IPS-11a (cell line): ENCODE results near the gene IRF1.

Source experiments
- H3K4me3 ChIP-seq: one replicate; pipeline ENCODE4 v1.5.1; 2013; ENCODE audit warnings: low read depth, low read length, control low read depth

IRF1 gene

DNA sequence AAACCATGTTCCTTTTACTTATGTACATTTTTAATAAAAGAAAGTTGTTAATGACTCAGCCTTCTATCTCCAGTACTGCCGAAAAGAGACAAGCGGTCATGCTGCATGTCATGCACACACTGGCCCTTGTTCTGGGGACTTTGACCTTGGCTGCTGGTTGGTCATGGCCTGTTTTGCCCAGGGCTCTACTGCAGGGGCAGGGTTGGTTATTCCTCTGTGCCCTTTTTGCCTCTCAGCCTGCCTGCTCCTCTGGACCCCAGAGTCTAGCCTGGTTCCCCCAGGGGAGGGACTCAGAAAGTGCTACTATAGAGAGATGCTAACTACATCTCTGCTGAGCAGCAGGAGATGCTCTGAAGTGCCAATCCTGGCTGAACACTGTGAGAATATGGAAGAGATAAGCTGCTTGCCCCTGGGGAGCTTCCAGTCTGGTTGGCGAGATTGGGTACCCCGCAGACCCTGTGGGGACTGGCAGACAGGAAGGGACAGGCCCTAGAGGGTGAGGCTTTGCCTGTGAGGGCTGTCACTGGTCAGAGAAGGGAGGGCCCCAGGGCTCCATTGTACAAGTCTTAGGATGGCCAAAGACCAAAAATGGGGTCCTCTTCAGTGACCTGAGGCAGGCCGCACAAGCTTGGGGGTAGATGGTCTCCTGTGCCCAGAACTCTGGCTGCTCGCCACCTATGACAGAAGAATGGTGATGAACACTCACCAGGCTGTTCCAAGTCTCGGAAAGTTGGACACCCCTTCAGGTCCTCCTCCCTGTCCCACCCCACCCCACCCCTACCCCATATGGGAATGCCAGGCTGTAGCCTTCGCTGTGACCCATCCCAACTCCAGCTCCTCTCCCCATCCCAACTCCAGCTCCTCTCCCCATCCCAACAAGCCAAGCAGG is 14.3 kb downstream of the IRF1 start:
- no peak overlapping the region for H3K4me3 ChIP-seq

- H3K4me3 ChIP-seq: no peak overlapping the region
Measured at GRCh38 chr5:132475497-132475882, 15.1 kb downstream of the IRF1 start.

- H3K4me3 ChIP-seq: no peak overlapping the region
Measured at GRCh38 chr5:132474881-132475496, 15.6 kb downstream of the IRF1 start.

GRCh38 chr5:132474131-132474723 is 16.3 kb downstream of the IRF1 start:
- H3K4me3 ChIP-seq: no peak overlapping the region

GRCh38 chr5:132473668-132474067 is 16.9 kb downstream of the IRF1 start:
- H3K4me3 ChIP-seq: no peak overlapping the region

- no peak overlapping the region for H3K4me3 ChIP-seq
Measured at GRCh38 chr5:132473019-132473531, 17.5 kb downstream of the IRF1 start.

- H3K4me3 ChIP-seq: no peak overlapping the region
Measured at GRCh38 chr5:132472431-132472830, 18.1 kb downstream of the IRF1 start.

GRCh38 chr5:132471944-132472343 is 18.6 kb downstream of the IRF1 start:
- no peak overlapping the region for H3K4me3 ChIP-seq

DNA sequence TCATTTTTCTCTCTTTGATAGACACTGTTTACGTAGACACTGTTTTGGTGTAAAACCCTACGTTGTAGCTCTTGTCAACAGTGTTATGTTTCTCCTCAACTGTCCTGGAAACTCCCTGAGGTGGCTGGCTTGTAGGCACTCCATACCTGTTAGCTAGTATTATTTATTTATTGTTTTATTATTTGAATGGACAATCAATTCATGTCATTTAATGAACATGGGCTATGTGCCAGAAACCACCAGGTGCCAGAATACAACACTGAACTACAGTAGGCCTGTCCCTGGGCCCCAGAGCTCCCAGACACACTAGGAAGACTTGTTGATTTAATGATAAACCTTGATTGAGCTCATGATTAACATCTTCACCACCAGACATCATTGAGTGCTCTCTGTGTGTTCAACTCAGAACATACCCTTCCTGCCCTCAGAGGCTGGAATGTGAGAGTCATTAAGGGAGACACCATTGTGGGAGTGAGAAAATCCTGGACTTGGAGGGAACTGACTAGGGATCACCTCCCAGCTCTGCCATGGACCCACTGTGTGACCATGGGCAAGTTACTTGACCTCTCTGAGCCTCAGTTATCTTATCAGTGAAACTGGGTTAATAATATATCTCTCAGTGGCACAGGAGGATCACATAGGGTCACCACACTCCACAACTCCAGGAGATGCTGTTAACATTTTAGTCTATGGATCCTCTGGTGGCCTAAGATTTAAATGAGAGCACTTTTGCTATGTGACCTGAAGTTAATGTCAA is 19.2 kb downstream of the IRF1 start:
- no peak overlapping the region for H3K4me3 ChIP-seq

- H3K4me3 ChIP-seq: no peak overlapping the region
Measured at GRCh38 chr5:132470596-132470995, 20.0 kb downstream of the IRF1 start.

- no peak overlapping the region for H3K4me3 ChIP-seq
Measured at GRCh38 chr5:132470010-132470392, 20.6 kb downstream of the IRF1 start.

DNA sequence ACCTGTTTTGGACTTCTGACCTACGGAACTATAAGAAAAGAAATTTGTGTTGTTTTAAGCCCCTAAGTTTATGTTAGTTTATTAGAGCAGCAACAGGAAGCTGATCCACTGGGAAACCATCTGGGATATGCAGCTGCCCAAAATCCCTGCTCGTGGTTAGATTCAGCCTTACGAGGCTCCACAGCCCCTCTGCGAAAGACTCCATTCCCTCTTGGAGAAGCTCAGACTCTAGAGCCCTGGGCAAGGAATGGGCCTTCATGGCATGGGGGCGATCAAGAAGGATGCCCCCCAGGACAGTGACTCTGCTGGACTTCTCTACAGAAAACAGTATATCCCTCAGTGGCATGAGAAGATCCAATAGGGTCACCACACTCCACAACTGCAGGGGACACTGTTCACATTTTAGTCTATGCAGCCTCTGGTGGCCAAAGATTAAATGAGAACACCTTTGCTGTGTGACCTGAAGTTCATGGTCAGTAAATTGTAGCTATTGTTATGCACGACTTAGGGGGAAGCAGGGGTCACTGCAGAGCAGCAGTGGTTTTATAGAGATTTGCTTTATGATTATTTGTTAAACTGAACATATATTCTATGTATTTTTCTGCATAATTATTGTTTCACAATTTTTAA is 21.1 kb downstream of the IRF1 start:
- H3K4me3 ChIP-seq: no peak overlapping the region

- H3K4me3 ChIP-seq: no peak overlapping the region
Measured at GRCh38 chr5:132468656-132469379, 21.8 kb downstream of the IRF1 start.

- no peak overlapping the region for H3K4me3 ChIP-seq
Measured at GRCh38 chr5:132467287-132467984, 23.1 kb downstream of the IRF1 start.

DNA sequence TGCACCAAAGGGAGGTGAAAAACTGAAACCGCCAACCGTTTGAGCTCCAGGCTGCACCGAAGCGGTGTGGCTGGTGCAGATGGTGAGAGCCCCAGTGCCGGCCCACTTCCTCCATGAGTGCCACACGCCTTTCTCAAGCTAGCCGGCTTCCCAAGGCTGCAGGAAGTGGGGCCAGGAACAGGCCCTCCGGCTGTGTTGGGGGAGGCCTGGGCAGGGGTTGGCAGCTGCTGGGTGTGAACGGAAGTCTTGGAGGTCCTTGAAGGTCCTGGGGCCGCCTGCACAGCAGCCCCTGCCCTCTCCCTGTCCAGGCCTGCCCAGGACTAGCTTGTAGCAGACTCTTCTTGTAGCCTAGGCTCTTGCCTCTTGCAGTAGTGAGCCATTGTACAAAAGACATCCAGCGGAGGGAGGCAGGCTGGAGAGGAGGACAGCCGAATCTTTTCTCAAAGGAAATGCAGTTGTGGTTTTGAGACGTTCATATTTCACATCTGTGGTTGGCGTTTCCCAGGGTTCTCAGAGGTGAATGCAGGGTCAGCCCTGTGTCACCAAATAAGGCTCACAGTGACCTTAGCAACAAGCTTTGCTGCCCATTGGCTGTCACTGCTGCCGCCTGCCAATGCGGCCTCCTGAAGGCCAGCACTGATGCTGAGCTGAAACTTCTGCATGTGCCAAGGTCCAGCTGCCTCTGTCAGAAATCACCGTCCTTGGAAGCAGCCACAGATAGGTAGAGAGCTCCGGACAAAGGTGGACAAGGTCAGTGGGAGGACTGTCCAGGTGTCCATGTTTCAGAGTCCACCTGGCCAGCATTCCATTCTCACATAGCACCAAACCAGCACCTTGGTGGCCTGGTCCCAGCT is 23.9 kb downstream of the IRF1 start:
- no peak overlapping the region for H3K4me3 ChIP-seq

DNA sequence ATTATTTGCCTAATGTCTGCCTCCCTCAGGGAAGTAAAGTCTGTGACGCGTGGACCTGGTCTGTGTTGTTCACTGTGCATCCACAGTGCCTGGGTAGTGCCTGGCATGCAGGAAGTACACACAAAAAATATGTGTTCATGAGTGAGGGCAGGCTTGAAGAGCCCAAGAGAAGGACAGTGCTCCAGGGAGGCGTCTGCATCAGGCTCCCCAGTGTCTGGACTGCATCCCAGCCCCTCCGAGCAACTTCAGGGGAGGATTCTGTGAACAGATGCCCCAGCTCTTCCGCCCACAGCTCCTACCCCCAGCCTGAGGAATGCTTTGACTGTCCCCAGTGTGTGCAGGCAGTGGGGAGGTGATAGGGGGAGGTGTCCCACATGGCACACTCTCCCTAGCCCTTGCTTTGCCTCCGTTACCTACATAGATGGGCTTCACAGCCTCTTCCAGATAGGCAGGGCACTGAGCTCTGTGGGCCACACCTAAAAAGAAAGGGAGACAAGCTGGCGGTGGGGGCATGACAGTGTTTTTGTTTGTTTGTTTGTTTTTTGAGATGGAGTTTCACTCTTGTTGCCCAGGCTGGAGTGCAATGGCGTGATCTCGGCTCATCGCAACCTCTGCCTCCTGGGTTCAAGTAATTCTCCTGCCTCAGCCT is 25.4 kb downstream of the IRF1 start:
- H3K4me3 ChIP-seq: no peak overlapping the region

DNA sequence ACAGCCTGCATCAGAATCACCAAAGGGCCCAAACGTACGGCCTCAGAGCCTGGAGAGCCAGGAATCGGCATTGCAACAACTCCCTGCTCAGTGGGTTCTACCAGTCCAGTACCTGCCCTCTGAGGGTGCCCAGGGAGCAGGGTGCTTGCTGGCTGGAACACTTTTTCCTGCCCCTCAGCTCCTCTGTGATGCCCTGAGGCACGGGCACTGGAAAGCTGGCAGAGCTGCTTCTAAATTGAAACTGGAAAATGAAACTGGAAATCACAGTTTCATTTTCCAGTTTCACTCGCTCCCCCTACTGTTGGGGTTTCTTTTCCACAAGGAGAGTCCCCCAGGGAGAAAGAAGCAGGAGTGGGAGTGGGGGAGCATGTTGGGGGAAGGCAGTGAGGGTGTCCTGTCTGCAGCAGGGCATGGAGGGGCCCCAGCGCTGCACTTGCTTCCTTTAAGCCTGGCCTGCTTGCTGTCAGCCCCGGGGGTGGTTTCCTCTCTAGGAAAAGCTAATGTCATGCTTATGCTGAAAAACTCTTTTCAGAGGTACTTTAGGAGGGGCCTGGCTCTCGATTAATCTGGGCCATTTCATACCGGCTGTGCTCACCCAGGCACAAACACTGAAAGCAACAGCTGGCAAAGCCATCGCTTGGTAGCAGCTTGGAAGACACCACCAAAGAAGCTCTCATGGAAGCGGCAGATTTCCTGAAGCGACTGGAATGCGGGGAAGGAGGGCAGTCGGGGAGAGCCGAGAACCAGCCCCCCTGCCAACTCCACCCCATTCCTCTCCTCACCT is 26.2 kb downstream of the IRF1 start:
- H3K4me3 ChIP-seq: no peak overlapping the region
